Measurements from ENCODE around the gene GJD3.

DNA sequence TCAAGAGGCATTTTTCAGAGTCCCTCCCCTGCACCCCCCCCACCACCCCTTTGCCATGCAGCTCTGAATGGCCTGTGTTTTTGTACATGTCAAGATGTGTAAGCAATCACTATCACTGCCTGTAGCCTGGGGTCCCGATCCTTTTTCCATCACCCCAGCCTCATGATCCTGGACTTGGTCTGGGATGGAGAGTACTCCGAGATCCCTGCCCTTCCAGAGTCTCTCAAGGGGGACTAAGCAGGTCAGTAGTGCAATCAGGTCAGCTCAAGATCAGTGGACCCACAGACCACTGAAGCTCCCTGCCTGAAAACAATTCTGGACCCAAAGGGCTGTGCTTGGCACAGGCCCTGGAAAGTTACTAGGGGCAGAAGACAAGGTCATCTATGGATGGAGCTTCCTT lies 7.5 kb upstream of the GJD3 start:
- TF ChIP-seq REST (IDR thresholded peaks at IDR 0.05; ENCODE audit: insufficient read depth in 1 of 2, low read depth in 2 of 2, low read length in 2 of 2) (no peak), TAF1 (IDR thresholded peaks at IDR 0.05; ENCODE audit: borderline replicate concordance, insufficient read depth, low read length) (no peak), POLR2AphosphoS5 (IDR thresholded peaks at IDR 0.05; ENCODE audit: low read depth, low read length) (no peak), SIN3A (IDR thresholded peaks at IDR 0.05; ENCODE audit: borderline replicate concordance, insufficient read depth, low read length) (no peak), FOXP2 (optimal IDR thresholded peaks at IDR 0.05; ENCODE audit: borderline replicate concordance, extremely low read depth, extremely low read length, insufficient read depth) (no peak)
